ENCODE data around the gene SLC7A1.

Gene SLC7A1

DNA sequence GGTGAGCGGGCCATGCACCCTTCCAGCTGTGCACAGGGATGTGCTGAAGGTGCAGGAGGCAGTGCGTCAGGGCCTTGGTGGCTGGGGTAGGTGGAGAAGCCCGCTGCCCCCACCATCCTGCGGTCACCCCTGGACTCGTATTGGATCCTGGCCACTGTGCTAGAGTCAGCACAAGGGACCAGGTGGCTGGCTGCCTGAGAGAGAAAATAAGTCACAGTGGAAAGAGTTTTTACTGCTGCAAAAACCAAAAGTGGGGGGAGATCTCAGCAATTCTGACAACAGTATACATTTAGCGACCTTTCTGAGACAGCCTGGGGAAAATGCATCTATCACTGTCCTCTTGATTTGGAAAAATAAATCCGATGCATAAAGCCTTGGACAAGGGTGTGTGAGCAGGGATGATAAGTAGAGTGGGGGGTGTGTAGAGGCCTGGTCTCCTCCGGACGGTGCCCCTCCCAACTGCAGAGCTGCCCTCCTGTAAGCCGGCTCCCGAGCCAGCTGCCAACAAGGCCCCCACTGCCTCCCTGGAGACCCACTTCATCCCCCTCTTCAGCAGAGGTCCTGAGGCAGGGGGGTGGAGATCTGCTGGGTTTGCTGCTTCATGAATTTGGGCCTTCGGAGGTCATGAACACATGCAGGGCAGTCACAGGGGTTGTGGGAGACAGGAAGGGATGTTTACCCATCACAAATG, 84.2 kb downstream of the SLC7A1 start:
- TF ChIP-seq, protein P1, sequence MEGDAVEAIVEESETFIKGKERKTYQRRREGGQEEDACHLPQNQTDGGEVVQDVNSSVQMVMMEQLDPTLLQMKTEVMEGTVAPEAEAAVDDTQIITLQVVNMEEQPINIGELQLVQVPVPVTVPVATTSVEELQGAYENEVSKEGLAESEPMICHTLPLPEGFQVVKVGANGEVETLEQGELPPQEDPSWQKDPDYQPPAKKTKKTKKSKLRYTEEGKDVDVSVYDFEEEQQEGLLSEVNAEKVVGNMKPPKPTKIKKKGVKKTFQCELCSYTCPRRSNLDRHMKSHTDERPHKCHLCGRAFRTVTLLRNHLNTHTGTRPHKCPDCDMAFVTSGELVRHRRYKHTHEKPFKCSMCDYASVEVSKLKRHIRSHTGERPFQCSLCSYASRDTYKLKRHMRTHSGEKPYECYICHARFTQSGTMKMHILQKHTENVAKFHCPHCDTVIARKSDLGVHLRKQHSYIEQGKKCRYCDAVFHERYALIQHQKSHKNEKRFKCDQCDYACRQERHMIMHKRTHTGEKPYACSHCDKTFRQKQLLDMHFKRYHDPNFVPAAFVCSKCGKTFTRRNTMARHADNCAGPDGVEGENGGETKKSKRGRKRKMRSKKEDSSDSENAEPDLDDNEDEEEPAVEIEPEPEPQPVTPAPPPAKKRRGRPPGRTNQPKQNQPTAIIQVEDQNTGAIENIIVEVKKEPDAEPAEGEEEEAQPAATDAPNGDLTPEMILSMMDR (IDR thresholded peaks at IDR 0.05; ENCODE audit: low read depth, low read length, missing control alignments), result no peak
- no peak for DNase-seq (ENCODE audit: extremely low read depth, low read depth)
- H3K4me3 ChIP-seq (replicated peaks; ENCODE audit: low read depth, low read length), result no peak overlapping the region

DNA sequence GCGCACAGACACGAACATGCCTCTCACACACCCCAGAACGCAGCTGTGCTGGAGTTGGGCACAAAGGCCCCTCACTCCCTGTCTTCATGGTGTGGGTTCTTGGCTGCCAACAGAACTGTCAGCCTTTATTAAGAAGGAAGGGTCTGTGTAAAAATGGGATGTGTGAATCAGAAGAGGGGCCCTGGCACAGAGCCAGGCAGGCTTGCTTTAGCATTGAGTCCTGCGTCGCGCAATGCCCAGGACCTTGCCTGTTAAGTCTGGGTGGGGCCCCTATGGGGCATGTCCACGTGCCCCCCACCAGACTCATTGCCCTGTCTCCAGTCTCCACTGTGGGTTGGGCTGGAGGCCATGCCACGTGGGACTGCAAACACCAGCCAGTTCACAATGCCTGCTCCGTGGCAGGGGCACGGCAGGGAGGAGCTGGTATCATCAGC, 84.8 kb downstream of the SLC7A1 start:
- no peak for DNase-seq (ENCODE audit: extremely low read depth, low read depth)
- H3K4me3 ChIP-seq (replicated peaks; ENCODE audit: low read depth, low read length), result no peak overlapping the region
- TF ChIP-seq, protein P1 (IDR thresholded peaks at IDR 0.05; ENCODE audit: low read depth, low read length, missing control alignments), result no peak

DNA sequence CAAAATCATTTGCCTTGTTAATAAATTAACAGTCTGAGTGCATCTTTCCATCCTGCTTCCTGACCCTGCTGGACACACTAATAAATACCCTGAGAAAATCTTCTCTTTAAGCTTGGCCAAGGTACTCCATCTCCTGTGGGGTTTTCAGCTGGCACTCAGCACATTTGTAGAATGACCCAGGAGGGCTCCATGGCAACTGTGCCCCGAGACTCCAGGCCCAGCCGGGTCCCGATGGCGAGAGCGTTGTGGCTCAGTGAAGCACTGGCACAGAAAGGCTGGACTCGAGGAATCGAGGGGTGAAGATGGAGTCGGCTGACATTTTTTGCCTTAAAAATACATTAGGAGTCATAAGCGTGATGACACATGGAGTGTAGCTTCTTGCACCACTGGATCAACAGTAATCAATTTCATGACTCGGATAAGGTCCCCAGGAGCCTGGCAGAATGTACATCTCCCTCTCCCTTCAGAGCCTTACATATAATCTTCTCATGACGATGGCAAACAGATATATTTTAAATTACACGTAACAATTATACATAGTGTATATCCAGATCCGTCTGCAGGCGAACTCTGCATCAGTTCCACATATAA, 85.4 kb downstream of the SLC7A1 start:
- no peak overlapping the region for H3K4me3 ChIP-seq (replicated peaks; ENCODE audit: low read depth, low read length)
- DNase-seq (ENCODE audit: extremely low read depth, low read depth), result no peak
- TF ChIP-seq, protein P1 (IDR thresholded peaks at IDR 0.05; ENCODE audit: low read depth, low read length, missing control alignments), result no peak

DNA sequence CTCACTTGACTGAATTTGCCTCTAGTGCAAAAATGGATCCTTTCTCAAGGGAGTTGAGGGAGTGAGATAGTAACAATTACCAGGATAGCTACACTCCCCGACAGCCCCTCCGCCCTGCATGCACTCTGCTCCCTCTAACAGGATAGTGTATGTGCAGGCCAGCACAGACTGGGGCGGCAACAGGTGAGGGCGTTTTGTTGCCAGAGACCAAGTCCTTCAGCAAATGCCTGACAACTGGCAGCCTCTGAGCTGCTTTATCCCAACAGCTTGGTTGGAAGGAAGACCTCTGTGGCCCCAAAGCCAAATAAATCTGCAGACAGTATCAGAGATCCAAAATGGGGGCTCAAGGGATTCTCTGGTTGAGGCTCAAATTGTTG, 86.6 kb downstream of the SLC7A1 start:
- TF ChIP-seq, protein P1 (IDR thresholded peaks at IDR 0.05; ENCODE audit: low read depth, low read length, missing control alignments), result no peak

DNA sequence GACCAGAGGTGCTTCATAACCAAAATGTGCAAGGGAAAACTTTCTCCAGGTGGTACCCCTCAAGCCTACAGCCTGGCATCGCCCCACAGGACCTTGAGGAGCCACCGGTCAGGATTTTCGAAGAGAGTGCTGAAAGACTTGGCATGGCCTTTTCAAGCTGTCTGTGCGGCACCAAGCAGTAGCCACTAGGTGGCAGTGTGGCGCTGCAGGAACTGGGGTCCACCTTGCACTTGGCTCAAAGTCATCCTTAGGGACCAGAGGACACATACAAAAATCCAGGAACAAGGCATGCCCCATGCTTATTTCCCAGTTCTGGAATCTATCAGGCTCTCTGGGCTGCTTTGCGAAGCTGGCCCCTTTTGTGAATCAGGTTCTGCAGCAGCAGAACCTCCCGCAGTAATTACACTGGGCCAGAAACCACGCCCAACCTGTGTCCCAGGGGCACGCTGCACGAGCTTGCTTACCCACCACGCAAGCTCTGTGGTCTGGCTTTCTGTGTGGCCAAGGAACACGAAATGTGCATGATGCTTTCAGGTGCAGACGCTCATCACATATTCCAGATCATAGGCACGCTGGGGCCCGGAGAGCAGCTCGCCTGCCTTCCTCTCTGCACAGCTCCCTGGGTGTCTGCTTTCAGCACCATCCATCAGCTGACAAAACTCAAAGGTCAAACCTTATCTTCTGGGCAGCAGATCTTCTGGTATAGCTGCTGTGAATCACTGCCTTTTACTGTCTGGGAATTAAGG, 87.2 kb downstream of the SLC7A1 start:
- peak; percentile 74 for DNase-seq (ENCODE audit: extremely low read depth, low read depth)
- no peak overlapping the region for H3K4me3 ChIP-seq (replicated peaks; ENCODE audit: low read depth, low read length)
- TF ChIP-seq, protein P1 (IDR thresholded peaks at IDR 0.05; ENCODE audit: low read depth, low read length, missing control alignments), result peak; percentile 98

More for the DNA sequence above, 86.6 kb downstream of the SLC7A1 start:
- no peak overlapping the region for H3K4me3 ChIP-seq (replicated peaks; ENCODE audit: low read depth, low read length)
- DNase-seq (ENCODE audit: extremely low read depth, low read depth), result no peak

DNA sequence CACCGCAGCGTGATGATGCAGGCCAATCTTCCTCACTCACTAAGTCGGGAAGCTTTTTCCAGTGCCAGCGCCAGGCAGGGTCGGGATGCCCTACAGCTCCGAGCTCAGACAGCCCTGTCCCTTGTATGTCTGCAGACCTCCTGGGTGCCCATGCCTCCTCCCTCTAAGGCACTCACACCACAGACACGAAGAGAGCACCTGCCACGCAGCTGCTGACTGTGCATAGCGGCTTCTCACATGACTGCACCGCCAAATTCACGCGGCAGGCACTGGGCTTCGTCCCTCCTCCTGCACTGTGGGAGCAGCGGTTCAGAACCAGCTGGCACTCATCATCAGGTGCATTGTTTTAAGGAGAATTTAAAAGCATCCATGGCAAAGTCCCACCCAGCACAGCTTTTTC, 88.1 kb downstream of the SLC7A1 start:
- TF ChIP-seq, protein P1 (IDR thresholded peaks at IDR 0.05; ENCODE audit: low read depth, low read length, missing control alignments), result no peak
- DNase-seq (ENCODE audit: extremely low read depth, low read depth), result no peak
- no peak overlapping the region for H3K4me3 ChIP-seq (replicated peaks; ENCODE audit: low read depth, low read length)
